DMS79 treated with DMSO at 0.1 percent for 48 hours (cell line): ENCODE measurements around the gene NMNAT2.

Source experiments
- DNase-seq: peaks from one replicate; lab custom pipeline; 2025; lab: John Stamatoyannopoulos, UW

Gene NMNAT2

GRCh38 chr1:183365093-183365492, 53.1 kb downstream of the NMNAT2 start:
- DNase-seq = no peak

- DNase-seq = no peak
Measured at GRCh38 chr1:183363972-183364371, 54.2 kb downstream of the NMNAT2 start.

GRCh38 chr1:183361081-183361480, 57.1 kb downstream of the NMNAT2 start:
- DNase-seq = no peak

GRCh38 chr1:183360473-183360872, 57.7 kb downstream of the NMNAT2 start:
- no peak for DNase-seq

- DNase-seq = no peak
Measured at GRCh38 chr1:183356534-183357182, 61.5 kb downstream of the NMNAT2 start.

- DNase-seq = no peak
Measured at GRCh38 chr1:183355797-183356196, 62.4 kb downstream of the NMNAT2 start.

- DNase-seq = no peak
Measured at GRCh38 chr1:183355181-183355580, 63.0 kb downstream of the NMNAT2 start.

GRCh38 chr1:183353597-183353996, 64.6 kb downstream of the NMNAT2 start:
- no peak for DNase-seq

GRCh38 chr1:183349201-183349711, 68.9 kb downstream of the NMNAT2 start:
- DNase-seq = peak; percentile 64

GRCh38 chr1:183346276-183346732, 71.9 kb downstream of the NMNAT2 start:
- DNase-seq = no peak

- no peak for DNase-seq
Measured at GRCh38 chr1:183339556-183340167, 78.5 kb downstream of the NMNAT2 start.

GRCh38 chr1:183331091-183331742, 87.0 kb downstream of the NMNAT2 start:
- DNase-seq = peak; percentile 85

GRCh38 chr1:183330335-183330734, 87.8 kb downstream of the NMNAT2 start:
- peak; percentile 85 for DNase-seq

GRCh38 chr1:183328371-183328770, 89.8 kb downstream of the NMNAT2 start:
- no peak for DNase-seq

GRCh38 chr1:183327434-183328290, 90.5 kb downstream of the NMNAT2 start:
- DNase-seq = no peak

- no peak for DNase-seq
Measured at GRCh38 chr1:183323849-183324683, 94.1 kb downstream of the NMNAT2 start.

GRCh38 chr1:183319606-183320005, 98.6 kb downstream of the NMNAT2 start:
- DNase-seq = no peak

- no peak for DNase-seq
Measured at GRCh38 chr1:183319051-183319450, 99.1 kb downstream of the NMNAT2 start.

GRCh38 chr1:183318433-183318832, 99.7 kb downstream of the NMNAT2 start:
- DNase-seq = no peak

- no peak for DNase-seq
Measured at GRCh38 chr1:183315991-183316758, 102.0 kb downstream of the NMNAT2 start.
